Measurements from ENCODE around the gene RAB17.

RAB17 gene

GRCh38 chr2:237549216-237549615 is 41.3 kb downstream of the RAB17 start:
- no peak for DNase-seq (ENCODE audit: low read depth)
- TF ChIP-seq, protein P1, sequence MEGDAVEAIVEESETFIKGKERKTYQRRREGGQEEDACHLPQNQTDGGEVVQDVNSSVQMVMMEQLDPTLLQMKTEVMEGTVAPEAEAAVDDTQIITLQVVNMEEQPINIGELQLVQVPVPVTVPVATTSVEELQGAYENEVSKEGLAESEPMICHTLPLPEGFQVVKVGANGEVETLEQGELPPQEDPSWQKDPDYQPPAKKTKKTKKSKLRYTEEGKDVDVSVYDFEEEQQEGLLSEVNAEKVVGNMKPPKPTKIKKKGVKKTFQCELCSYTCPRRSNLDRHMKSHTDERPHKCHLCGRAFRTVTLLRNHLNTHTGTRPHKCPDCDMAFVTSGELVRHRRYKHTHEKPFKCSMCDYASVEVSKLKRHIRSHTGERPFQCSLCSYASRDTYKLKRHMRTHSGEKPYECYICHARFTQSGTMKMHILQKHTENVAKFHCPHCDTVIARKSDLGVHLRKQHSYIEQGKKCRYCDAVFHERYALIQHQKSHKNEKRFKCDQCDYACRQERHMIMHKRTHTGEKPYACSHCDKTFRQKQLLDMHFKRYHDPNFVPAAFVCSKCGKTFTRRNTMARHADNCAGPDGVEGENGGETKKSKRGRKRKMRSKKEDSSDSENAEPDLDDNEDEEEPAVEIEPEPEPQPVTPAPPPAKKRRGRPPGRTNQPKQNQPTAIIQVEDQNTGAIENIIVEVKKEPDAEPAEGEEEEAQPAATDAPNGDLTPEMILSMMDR (conservative IDR thresholded peaks at IDR 0.05; ENCODE audit: low read depth, low read length), result no peak
- H3K4me3 ChIP-seq (ENCODE audit: low read depth, low read length), result no peak overlapping the region

DNA sequence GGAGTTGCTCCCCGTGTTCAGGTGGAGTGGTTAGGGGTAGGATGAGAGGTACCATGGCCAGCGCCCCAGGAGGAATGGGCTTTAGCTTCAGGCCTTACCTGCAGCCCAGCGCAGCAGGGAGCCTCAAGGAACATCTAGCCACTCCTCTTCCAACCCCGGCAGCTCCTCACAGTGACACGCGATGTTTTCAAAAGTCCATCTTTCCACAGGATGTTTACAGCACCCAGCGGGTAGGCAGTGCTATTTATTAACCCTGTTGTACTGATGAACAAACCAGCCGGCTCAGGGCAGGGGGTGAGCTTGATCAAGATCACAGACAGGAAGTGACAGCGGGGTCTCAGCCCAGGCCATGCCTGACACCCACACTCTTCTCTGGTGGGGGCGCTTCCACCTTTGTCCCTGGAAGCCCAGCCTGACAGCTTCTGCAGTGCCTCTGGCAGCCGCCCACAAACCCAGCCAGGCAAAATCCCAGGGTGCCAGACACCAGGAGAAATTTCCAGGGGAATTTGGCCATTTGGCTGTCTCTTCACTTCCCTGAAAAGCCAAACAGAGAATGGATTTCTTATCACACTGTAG is 42.6 kb downstream of the RAB17 start:
- TF ChIP-seq, protein P1 (conservative IDR thresholded peaks at IDR 0.05; ENCODE audit: low read depth, low read length), result no peak
- peak; percentile 66 for DNase-seq (ENCODE audit: low read depth)
- H3K4me3 ChIP-seq (ENCODE audit: low read depth, low read length), result no peak overlapping the region

DNA sequence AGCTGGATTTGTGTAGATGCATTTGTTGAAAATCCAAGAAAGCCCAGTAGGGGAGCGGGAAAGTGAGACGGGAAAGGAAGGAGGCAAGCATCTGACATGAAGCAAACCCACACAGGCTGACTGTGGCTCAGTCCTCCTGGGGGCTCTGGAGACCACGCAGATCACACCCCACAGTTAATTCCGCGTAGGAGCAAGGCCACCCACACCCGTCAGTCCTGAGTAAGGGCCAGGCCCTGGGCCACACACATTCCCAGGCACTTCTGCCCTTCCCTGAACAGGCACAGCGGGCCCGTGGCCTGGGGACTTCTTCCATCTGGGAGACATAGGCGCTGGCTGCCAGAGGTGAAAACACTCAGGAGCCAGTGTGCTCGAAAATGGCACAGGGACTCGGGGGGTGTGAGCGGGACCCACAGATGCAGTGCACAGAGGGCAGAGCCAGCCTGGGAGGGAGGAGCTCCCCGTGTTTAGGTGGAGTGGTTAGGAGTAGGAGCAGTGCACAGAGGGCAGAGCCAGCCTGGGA is 43.6 kb downstream of the RAB17 start:
- no peak for DNase-seq (ENCODE audit: low read depth)
- TF ChIP-seq, protein P1 (conservative IDR thresholded peaks at IDR 0.05; ENCODE audit: low read depth, low read length), result no peak
- no peak overlapping the region for H3K4me3 ChIP-seq (ENCODE audit: low read depth, low read length)

- no peak for DNase-seq (ENCODE audit: low read depth)
- no peak overlapping the region for H3K4me3 ChIP-seq (ENCODE audit: low read depth, low read length)
- TF ChIP-seq, protein P1 (conservative IDR thresholded peaks at IDR 0.05; ENCODE audit: low read depth, low read length), result no peak
Observed at GRCh38 chr2:237546040-237546875, 44.3 kb downstream of the RAB17 start.

DNA sequence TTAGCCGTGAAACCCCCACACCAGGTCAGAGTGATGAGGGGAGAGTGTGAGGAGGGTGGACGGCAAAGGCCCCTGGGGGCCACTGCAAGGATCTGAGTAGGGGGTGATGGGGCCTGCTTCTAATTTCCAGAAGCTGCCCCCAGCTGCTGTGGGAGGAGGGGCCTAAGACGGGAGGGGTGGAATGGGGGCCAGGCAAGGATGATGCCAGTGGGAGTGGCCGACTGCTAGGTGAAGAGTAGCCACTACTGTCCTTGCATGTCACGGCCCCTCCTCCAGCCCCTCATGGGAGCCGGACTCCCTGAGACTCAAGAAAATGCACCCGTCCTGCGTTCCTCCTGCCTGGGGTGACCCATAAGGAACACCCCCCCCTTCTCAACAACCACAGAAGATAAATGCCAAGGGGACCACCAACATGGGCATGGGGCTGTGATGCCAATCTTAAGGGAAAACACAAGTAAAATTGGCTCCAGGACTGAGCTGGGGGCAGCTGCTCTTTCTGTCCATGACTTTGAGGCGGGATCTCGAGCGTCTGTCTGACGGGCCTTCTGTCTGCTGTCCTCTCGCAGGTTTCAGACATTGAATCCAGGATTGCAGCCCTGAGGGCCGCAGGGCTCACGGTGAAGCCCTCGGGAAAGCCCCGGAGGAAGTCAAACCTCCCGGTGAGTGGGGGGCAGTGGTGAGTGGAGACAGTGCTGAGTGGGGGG is 48.4 kb downstream of the RAB17 start:
- TF ChIP-seq, protein P1 (conservative IDR thresholded peaks at IDR 0.05; ENCODE audit: low read depth, low read length), result no peak
- DNase-seq (ENCODE audit: low read depth), result no peak

DNA sequence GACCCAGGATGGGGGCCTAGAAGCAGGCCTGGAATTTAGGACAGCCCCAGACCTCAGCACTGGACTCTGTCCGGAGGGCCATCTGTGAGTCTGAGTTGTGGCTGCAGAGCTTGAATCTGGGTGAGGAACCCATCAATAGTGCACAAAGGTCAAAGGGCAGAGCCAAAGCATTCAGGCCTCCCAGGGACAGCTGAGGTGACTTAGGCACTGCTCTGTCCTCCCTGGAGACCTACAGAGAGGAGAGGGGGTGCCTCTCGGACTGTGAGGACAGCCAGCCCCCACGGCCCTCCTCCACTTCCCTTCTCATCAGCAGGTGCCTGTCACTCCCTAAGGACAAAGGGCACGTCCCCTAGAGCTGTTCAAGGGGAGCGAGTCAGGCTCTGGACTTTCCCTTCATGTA is 49.3 kb downstream of the RAB17 start:
- TF ChIP-seq, protein P1 (conservative IDR thresholded peaks at IDR 0.05; ENCODE audit: low read depth, low read length), result no peak
- no peak for DNase-seq (ENCODE audit: low read depth)
- H3K4me3 ChIP-seq (ENCODE audit: low read depth, low read length), result no peak overlapping the region

More for the DNA sequence above, 48.4 kb downstream of the RAB17 start:
- H3K4me3 ChIP-seq (ENCODE audit: low read depth, low read length), result no peak overlapping the region
